ENCODE results near the gene TMEM141. TPM values are rescaled to one million over a fixed set of nuclear protein-coding genes. Genes with fewer than 3 reads are reported as not detected.

TMEM141 gene
- polyA plus RNA-seq, 1 of the 3 experiments (the other 2 are of a cell fraction): 112 TPM

DNA sequence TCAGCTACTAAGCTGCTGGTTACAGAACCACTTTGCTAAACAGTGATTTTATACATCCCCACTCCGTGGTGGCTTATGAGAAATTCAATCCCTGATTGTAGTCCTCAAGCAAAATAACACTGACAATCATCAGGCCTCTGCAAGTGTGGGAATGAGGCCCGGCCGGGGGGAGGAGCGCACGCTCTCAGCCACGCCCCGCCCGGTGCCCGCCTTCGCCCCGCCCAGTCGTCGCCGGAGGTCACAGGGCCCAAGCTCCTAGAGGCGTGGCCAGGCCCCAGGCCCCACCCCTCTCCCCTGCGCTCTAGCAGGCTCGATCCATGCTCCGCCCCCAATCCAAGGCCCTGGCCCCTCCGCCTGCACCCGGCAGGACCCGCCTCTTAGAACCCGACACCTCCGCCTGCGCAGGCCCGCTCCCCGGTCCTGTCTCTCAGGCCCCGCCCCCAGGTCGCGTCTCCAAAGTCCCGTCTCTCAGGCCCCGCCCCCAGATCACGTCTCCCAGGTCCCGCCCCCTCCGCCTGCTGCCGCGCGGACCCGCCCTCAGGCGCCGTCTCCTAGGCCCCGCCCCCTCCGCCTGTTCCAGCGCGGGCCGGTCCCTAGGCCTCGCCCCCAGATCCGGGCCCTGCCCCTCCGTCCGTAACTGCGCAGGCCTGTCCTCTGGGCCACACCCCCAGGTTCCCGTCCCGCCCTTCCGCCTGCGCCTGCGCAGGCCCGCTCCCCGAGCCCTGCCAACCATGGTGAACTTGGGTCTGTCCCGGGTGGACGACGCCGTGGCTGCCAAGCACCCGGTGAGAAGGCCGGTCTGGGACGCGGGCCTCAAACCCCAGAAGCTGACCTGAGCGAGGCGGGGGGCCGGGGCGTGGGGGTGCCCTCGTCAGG is at the start of gene TMEM141 (continued):
- TF ChIP-seq, protein P1, sequence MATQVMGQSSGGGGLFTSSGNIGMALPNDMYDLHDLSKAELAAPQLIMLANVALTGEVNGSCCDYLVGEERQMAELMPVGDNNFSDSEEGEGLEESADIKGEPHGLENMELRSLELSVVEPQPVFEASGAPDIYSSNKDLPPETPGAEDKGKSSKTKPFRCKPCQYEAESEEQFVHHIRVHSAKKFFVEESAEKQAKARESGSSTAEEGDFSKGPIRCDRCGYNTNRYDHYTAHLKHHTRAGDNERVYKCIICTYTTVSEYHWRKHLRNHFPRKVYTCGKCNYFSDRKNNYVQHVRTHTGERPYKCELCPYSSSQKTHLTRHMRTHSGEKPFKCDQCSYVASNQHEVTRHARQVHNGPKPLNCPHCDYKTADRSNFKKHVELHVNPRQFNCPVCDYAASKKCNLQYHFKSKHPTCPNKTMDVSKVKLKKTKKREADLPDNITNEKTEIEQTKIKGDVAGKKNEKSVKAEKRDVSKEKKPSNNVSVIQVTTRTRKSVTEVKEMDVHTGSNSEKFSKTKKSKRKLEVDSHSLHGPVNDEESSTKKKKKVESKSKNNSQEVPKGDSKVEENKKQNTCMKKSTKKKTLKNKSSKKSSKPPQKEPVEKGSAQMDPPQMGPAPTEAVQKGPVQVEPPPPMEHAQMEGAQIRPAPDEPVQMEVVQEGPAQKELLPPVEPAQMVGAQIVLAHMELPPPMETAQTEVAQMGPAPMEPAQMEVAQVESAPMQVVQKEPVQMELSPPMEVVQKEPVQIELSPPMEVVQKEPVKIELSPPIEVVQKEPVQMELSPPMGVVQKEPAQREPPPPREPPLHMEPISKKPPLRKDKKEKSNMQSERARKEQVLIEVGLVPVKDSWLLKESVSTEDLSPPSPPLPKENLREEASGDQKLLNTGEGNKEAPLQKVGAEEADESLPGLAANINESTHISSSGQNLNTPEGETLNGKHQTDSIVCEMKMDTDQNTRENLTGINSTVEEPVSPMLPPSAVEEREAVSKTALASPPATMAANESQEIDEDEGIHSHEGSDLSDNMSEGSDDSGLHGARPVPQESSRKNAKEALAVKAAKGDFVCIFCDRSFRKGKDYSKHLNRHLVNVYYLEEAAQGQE (IDR thresholded peaks at IDR 0.05; ENCODE audit: low read depth, low read length): no peak
- no peak for TF ChIP-seq GATA2 (CRISPR knock-in tag; IDR thresholded peaks at IDR 0.05)
- no peak for TF ChIP-seq FOSL2 (IDR thresholded peaks at IDR 0.05; ENCODE audit: borderline replicate concordance, low read depth)
- TF ChIP-seq, protein P2, sequence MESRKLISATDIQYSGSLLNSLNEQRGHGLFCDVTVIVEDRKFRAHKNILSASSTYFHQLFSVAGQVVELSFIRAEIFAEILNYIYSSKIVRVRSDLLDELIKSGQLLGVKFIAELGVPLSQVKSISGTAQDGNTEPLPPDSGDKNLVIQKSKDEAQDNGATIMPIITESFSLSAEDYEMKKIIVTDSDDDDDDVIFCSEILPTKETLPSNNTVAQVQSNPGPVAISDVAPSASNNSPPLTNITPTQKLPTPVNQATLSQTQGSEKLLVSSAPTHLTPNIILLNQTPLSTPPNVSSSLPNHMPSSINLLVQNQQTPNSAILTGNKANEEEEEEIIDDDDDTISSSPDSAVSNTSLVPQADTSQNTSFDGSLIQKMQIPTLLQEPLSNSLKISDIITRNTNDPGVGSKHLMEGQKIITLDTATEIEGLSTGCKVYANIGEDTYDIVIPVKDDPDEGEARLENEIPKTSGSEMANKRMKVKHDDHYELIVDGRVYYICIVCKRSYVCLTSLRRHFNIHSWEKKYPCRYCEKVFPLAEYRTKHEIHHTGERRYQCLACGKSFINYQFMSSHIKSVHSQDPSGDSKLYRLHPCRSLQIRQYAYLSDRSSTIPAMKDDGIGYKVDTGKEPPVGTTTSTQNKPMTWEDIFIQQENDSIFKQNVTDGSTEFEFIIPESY (IDR thresholded peaks at IDR 0.05; ENCODE audit: borderline replicate concordance, low read depth): no peak
- no peak for TF ChIP-seq RAD21 (IDR thresholded peaks at IDR 0.05; ENCODE audit: low read length)
- TF ChIP-seq SMC3 (IDR thresholded peaks at IDR 0.05; ENCODE audit: low read depth, low read length): no peak
- TF ChIP-seq POLR2AphosphoS5 (IDR thresholded peaks at IDR 0.05; ENCODE audit: low read depth, low read length): peak; percentile 87
- TF ChIP-seq ELF1 (IDR thresholded peaks at IDR 0.05): no peak
- peak; percentile 39; the same call in 1 of the 2 replicates for TF ChIP-seq MXI1 (IDR thresholded peaks at IDR 0.05; ENCODE audit: low read depth, low read length)

DNA sequence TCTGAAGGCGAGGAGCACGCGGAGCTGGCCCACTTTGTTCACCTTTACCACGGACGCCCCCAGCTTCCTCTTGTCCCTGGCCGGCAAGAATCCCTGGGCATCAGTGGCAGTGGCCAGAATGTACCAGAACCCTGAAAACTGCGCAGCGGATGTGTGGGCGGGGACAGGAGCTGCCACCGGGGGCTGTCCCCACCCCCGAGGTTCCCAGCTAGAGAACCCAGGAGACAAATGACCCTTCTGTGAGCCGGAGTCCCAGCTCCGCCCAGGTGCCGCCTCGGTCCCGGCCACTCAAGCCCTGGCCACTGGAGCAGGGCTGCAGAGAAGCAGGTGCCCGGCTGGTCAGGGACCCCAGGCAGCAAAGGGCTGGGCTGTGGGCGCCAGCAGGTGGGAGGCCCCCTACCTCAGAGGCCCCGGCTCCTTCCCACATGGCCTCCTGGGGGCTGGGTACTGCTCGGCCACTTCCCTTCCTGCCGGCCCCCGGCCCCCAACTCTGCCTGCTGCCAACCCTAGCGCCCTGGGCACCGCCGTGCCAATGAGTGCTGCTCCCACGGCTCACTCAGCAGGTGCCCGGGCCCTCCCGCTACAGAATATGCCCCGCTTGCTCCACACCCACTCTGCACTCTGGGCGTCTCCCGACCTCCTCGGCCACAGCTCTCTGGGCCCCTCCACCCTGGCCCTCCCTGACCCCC is 49.1 kb upstream of the TMEM141 start:
- Histone ChIP-seq H3K27me3 (ENCODE audit: insufficient read depth) (no peaks in the 10 kb centered on the region), H3K9me3 (no peaks in the 10 kb centered on the region), H3K9me2 (no peaks in the 10 kb centered on the region), H2AFZ (ENCODE audit: low read depth) (no peak overlapping the region), H3K4me1 (ENCODE audit: control insufficient read depth in 1 of 2, insufficient read depth in 2 of 2, low read depth in 1 of 2, low read length in 1 of 2) (peaks cover 0 to 5% of the 10 kb centered on the region in 2 experiments; a peak in 1 of 4 replicates), H3K79me2 (ENCODE audit: insufficient read depth) (no peaks in the 10 kb centered on the region), H3K4me2 (no peak overlapping the region), H3K9ac (no peak overlapping the region), H3F3A (replicated peaks; ENCODE audit: insufficient read depth) (no peaks in the 10 kb centered on the region), H3K27ac (ENCODE audit: low read depth in 2 of 2, low read length in 1 of 2) (no peak overlapping the region), H4K20me1 (ENCODE audit: insufficient read depth) (no peaks in the 10 kb centered on the region), H3K36me3 (replicated peaks in 1 of 2; ENCODE audit: control insufficient read depth in 1 of 2, insufficient read depth in 2 of 2, low read length in 1 of 2) (no peaks in the 10 kb centered on the region), H3K4me3 (ENCODE audit: low read depth in 2 of 2, low read length in 1 of 2) (no peak overlapping the region)
- POLR2A ChIA-PET: no interaction called here
- CTCF ChIA-PET: interaction anchor here (1.0 to 4.2 kb wide), 6 partner anchors 10 to 27 kb away, joined by 4 to 34 read pairs (median 6); partner anchors contain the start of gene LCN8
- 83% methylated on average over 17 of the region's 32 CpGs for whole genome bisulfite sequencing (ENCODE audit: low lambda C conversion rate)
- TF ChIP-seq, protein P3, sequence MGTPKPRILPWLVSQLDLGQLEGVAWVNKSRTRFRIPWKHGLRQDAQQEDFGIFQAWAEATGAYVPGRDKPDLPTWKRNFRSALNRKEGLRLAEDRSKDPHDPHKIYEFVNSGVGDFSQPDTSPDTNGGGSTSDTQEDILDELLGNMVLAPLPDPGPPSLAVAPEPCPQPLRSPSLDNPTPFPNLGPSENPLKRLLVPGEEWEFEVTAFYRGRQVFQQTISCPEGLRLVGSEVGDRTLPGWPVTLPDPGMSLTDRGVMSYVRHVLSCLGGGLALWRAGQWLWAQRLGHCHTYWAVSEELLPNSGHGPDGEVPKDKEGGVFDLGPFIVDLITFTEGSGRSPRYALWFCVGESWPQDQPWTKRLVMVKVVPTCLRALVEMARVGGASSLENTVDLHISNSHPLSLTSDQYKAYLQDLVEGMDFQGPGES (IDR thresholded peaks at IDR 0.05; ENCODE audit: low read depth, low read length): no peak
- TF ChIP-seq GABPA (IDR thresholded peaks at IDR 0.05; ENCODE audit: low read depth): no peak
- TF ChIP-seq RCOR1 (IDR thresholded peaks at IDR 0.05; ENCODE audit: low read length): no peak
- TF ChIP-seq, protein P2 (IDR thresholded peaks at IDR 0.05; ENCODE audit: borderline replicate concordance, low read depth): no peak
- TF ChIP-seq NFIC (IDR thresholded peaks at IDR 0.05; ENCODE audit: borderline replicate concordance): no peak
- no peak for TF ChIP-seq JUND (IDR thresholded peaks at IDR 0.05)
- TF ChIP-seq EZH2phosphoT487 (IDR thresholded peaks at IDR 0.05; ENCODE audit: borderline replicate concordance, low read depth): no peak
- no peak for DNase-seq
